Activated naive CD4-positive, alpha-beta T cell (primary cell): ENCODE results near the gene SMYD3.
"Not testable (repeated sequence)": the region's sequence is repeated elsewhere in the genome, so short reads cannot be mapped to it uniquely, and the experiment has no call there.

Experiments
- DNase-seq, 4 experiments: peaks; one replicate each; lab custom pipeline; 2025; lab: John Stamatoyannopoulos, UW

The SMYD3 gene

GRCh38 chr1:246417152-246417812 lies 89.8 kb downstream of the SMYD3 start:
- no peak for DNase-seq

GRCh38 chr1:246416261-246416660 lies 90.8 kb downstream of the SMYD3 start:
- no peak for DNase-seq

GRCh38 chr1:246415028-246415427 lies 92.1 kb downstream of the SMYD3 start:
- no peak for DNase-seq

- no peak for DNase-seq
Measured at GRCh38 chr1:246413430-246413829, 93.6 kb downstream of the SMYD3 start.

GRCh38 chr1:246404078-246404477 lies 103.0 kb downstream of the SMYD3 start:
- DNase-seq = no peak

- DNase-seq = no peak
Measured at GRCh38 chr1:246398126-246398813, 108.8 kb downstream of the SMYD3 start.

GRCh38 chr1:246397046-246397445 lies 110.0 kb downstream of the SMYD3 start:
- no peak for DNase-seq

GRCh38 chr1:246396322-246396721 lies 110.8 kb downstream of the SMYD3 start:
- no peak for DNase-seq

GRCh38 chr1:246394121-246394520 lies 113.0 kb downstream of the SMYD3 start:
- no peak for DNase-seq

GRCh38 chr1:246390855-246391254 lies 116.2 kb downstream of the SMYD3 start:
- no peak for DNase-seq

- DNase-seq = no peak
Measured at GRCh38 chr1:246384616-246385015, 122.5 kb downstream of the SMYD3 start.

- DNase-seq = no peak
Measured at GRCh38 chr1:246383791-246384190, 123.3 kb downstream of the SMYD3 start.

- DNase-seq = no peak
Measured at GRCh38 chr1:246383239-246383589, 123.9 kb downstream of the SMYD3 start.

- DNase-seq = no peak
Measured at GRCh38 chr1:246382589-246383238, 124.4 kb downstream of the SMYD3 start.

- no peak for DNase-seq
Measured at GRCh38 chr1:246381452-246381851, 125.6 kb downstream of the SMYD3 start.

- no peak for DNase-seq
Measured at GRCh38 chr1:246377625-246378153, 129.4 kb downstream of the SMYD3 start.

GRCh38 chr1:246373828-246374569 lies 133.1 kb downstream of the SMYD3 start:
- DNase-seq = no peak

- no peak for DNase-seq
Measured at GRCh38 chr1:246372559-246372958, 134.5 kb downstream of the SMYD3 start.

- DNase-seq = no peak
Measured at GRCh38 chr1:246367041-246367440, 140.0 kb downstream of the SMYD3 start.

GRCh38 chr1:246365708-246366107 lies 141.4 kb downstream of the SMYD3 start:
- no peak for DNase-seq

GRCh38 chr1:246364415-246364941 lies 142.6 kb downstream of the SMYD3 start:
- no peak for DNase-seq

GRCh38 chr1:246357014-246357598 lies 150.0 kb downstream of the SMYD3 start:
- not testable (repeated sequence) for DNase-seq
